IMR-90 (cell line): Measurements from ENCODE around the gene IL3RA. TPM values are rescaled to one million over a fixed set of nuclear protein-coding genes. Genes with fewer than 3 reads are reported as not detected.

Experiments
- ATAC-seq: fragments of 200-7000 bp; cut with Tn5 transposase; 2 replicates; pipeline ENCODE4 v1.9.1; 2020; ENCODE audit warnings: low read depth, mild to moderate bottlenecking, moderate library complexity
- BruUV-seq: library from RNA; stranded (reverse); fragments of 400-500 nt; replicated peaks from 2 replicates; lab custom pipeline; 2021; lab: Mats Ljungman, UMichigan
- CTCF ChIA-PET: fragments of 300-600 bp; formaldehyde crosslinking; extraction: SDS; loops from one replicate; lab custom pipeline; 2021; ENCODE audit warnings: antibody characterized with exemption; lab: Yijun Ruan, JAX
- POLR2A ChIA-PET: fragments of 300-600 bp; sonication (Branson Sonifier 250); formaldehyde crosslinking; loops from one replicate; lab custom pipeline; 2022; ENCODE audit warnings: antibody characterized with exemption; ENCODE audit not compliant: unreplicated experiment; lab: Charles Lee
- DNase-seq: peaks from one replicate; pipeline ENCODE4 v3.0.0; 2013
- H2AFZ ChIP-seq: replicated peaks from 2 replicates; pipeline ENCODE3; 2013; ENCODE audit warnings: low read length, mild to moderate bottlenecking; ENCODE audit not compliant: poor library complexity
- H2AK5ac ChIP-seq: 2 replicates; pipeline ENCODE4 v1.6.1; 2013; ENCODE audit warnings: low read depth, low read length, inconsistent platforms
- H2AK9ac ChIP-seq: replicated peaks from 2 replicates; pipeline ENCODE3; 2013; ENCODE audit warnings: mild to moderate bottlenecking, low read depth, low read length, moderate library complexity; ENCODE audit not compliant: poor library complexity
- H2BK120ac ChIP-seq: 2 replicates; pipeline ENCODE4 v1.6.1; 2013; ENCODE audit warnings: low read depth, low read length, inconsistent platforms
- H2BK15ac ChIP-seq: 3 replicates; pipeline ENCODE4 v1.6.1; 2013; ENCODE audit warnings: low read depth, low read length, inconsistent platforms
- H2BK20ac ChIP-seq: 2 replicates; pipeline ENCODE4 v1.6.1; 2013; ENCODE audit warnings: low read depth, mild to moderate bottlenecking, inconsistent platforms, low read length, moderate library complexity
- H2BK5ac ChIP-seq: 2 replicates; pipeline ENCODE4 v1.6.1; 2013; ENCODE audit warnings: mild to moderate bottlenecking, low read depth, low read length, inconsistent platforms; ENCODE audit not compliant: poor library complexity, severe bottlenecking
- H3K14ac ChIP-seq: replicated peaks from 2 replicates; pipeline ENCODE4 v1.6.1; 2013; ENCODE audit warnings: low read depth, low read length, inconsistent platforms
- H3K18ac ChIP-seq: 2 replicates; pipeline ENCODE4 v1.6.1; 2013; ENCODE audit warnings: low read depth, low read length, control low read depth
- H3K23ac ChIP-seq: 2 replicates; pipeline ENCODE4 v1.6.1; 2013; ENCODE audit warnings: low read depth, low read length, inconsistent platforms
- H3K27ac ChIP-seq: 2 replicates; pipeline ENCODE4 v1.5.1; 2013; ENCODE audit warnings: mild to moderate bottlenecking, control low read depth, low read length; ENCODE audit not compliant: insufficient read depth
- H3K27me3 ChIP-seq: 2 replicates; pipeline ENCODE4 v1.6.1; 2013; ENCODE audit warnings: low read length; ENCODE audit not compliant: control insufficient read depth, insufficient read depth
- H3K36me3 ChIP-seq: 2 replicates; pipeline ENCODE4 v1.6.1; 2013; ENCODE audit warnings: low read length, mixed read lengths; ENCODE audit not compliant: control insufficient read depth, insufficient read depth
- H3K4ac ChIP-seq: 2 replicates; pipeline ENCODE4 v1.6.1; 2013; ENCODE audit warnings: low read depth, low read length, inconsistent platforms
- H3K4me1 ChIP-seq: 2 replicates; pipeline ENCODE4 v1.6.1; 2013; ENCODE audit warnings: low read length, mixed read lengths; ENCODE audit not compliant: control insufficient read depth, insufficient read depth
- H3K4me2 ChIP-seq: 2 replicates; pipeline ENCODE4 v1.6.1; 2013; ENCODE audit warnings: low read depth, mild to moderate bottlenecking, control low read depth, low read length, moderate library complexity
- H3K4me3 ChIP-seq: 2 replicates; pipeline ENCODE4 v1.5.1; 2013; ENCODE audit warnings: low read depth, mild to moderate bottlenecking, control low read depth, low read length, moderate library complexity; ENCODE audit not compliant: insufficient read depth
- H3K56ac ChIP-seq: 2 replicates; pipeline ENCODE4 v1.6.1; 2013; ENCODE audit warnings: low read length, inconsistent platforms; ENCODE audit not compliant: insufficient read depth; ENCODE audit errors: extremely low read depth
- H3K79me1 ChIP-seq, 2 experiments: 2 replicates each; pipeline ENCODE4 v1.6.1; 2013; ENCODE audit warnings: low read length in 2 of 2, inconsistent platforms in 1 of 2, low read depth in 1 of 2
- H3K9ac ChIP-seq: 2 replicates; pipeline ENCODE4 v1.6.1; 2013; ENCODE audit warnings: low read depth, low read length, control low read depth
- H3K9me1 ChIP-seq: 2 replicates; pipeline ENCODE4 v1.6.1; 2013; ENCODE audit warnings: low read length, inconsistent platforms; ENCODE audit not compliant: insufficient read depth
- H3K9me3 ChIP-seq: 2 replicates; pipeline ENCODE4 v1.6.1; 2013; ENCODE audit warnings: low read length; ENCODE audit not compliant: control insufficient read depth, insufficient read depth
- H4K20me1 ChIP-seq: 2 replicates; pipeline ENCODE4 v1.6.1; 2013; ENCODE audit warnings: low read length, inconsistent platforms; ENCODE audit not compliant: insufficient read depth
- H4K5ac ChIP-seq: 2 replicates; pipeline ENCODE4 v1.6.1; 2013; ENCODE audit warnings: mild to moderate bottlenecking, low read depth, low read length, control low read depth
- H4K8ac ChIP-seq, 2 experiments: 2 replicates each; pipeline ENCODE4 v1.6.1; 2013; ENCODE audit warnings: low read depth in 2 of 2, low read length in 2 of 2, control low read depth in 1 of 2, inconsistent platforms in 1 of 2
- H4K91ac ChIP-seq: 2 replicates; pipeline ENCODE4 v1.6.1; 2013; ENCODE audit warnings: low read depth, low read length, inconsistent platforms; ENCODE audit not compliant: insufficient read depth
- BHLHE40 ChIP-seq: fragments of 150-350 bp; IDR thresholded peaks from 2 replicates; pipeline ENCODE4 v1.6.1; 2016; ENCODE audit warnings: mild to moderate bottlenecking, low read depth, low read length
- CEBPB ChIP-seq: IDR thresholded peaks from 2 replicates; pipeline ENCODE4 v1.6.1; 2012; ENCODE audit warnings: low read depth, low read length, improper control_type of control experiment
- CHD1 ChIP-seq: IDR thresholded peaks from 2 replicates; pipeline ENCODE4 v1.6.1; 2012; ENCODE audit warnings: low read depth, low read length, improper control_type of control experiment
- CTCF ChIP-seq: conservative IDR thresholded peaks from 2 replicates; pipeline ENCODE4 v1.5.1; 2012; ENCODE audit warnings: mild to moderate bottlenecking, low read depth, low read length, improper control_type of control experiment
- FOS ChIP-seq: fragments of 150-350 bp; IDR thresholded peaks from 2 replicates; pipeline ENCODE4 v1.6.1; 2016; ENCODE audit warnings: low read depth, low read length
- MAFK ChIP-seq: IDR thresholded peaks from 2 replicates; pipeline ENCODE4 v1.6.1; 2012; ENCODE audit warnings: low read depth, low read length, improper control_type of control experiment
- MXI1 ChIP-seq: IDR thresholded peaks from 2 replicates; pipeline ENCODE4 v1.6.1; 2012; ENCODE audit warnings: low read depth, mild to moderate bottlenecking, low read length, moderate library complexity, borderline replicate concordance
- NFE2L2 ChIP-seq: fragments of 150-350 bp; IDR thresholded peaks from 2 replicates; pipeline ENCODE4 v1.6.1; 2016; ENCODE audit warnings: low read depth, mild to moderate bottlenecking, low read length
- POLR2A ChIP-seq: IDR thresholded peaks from 2 replicates; pipeline ENCODE4 v1.6.1; 2012; ENCODE audit warnings: mild to moderate bottlenecking, low read depth, low read length
- RCOR1 ChIP-seq: IDR thresholded peaks from 2 replicates; pipeline ENCODE4 v1.6.1; 2012; ENCODE audit warnings: mild to moderate bottlenecking, low read length, improper control_type of control experiment; ENCODE audit not compliant: insufficient replicate concordance
- SMC3 ChIP-seq: fragments of 150-350 bp; IDR thresholded peaks from 2 replicates; pipeline ENCODE4 v1.6.1; 2016; ENCODE audit warnings: low read depth, mild to moderate bottlenecking, antibody characterized with exemption, low read length, moderate library complexity
- USF2 ChIP-seq: fragments of 150-350 bp; IDR thresholded peaks from 2 replicates; pipeline ENCODE4 v1.6.1; 2017; ENCODE audit warnings: mild to moderate bottlenecking, antibody characterized with exemption, low read length, low read depth
- WGBS, 2 experiments: methylation state at CpG; one replicate each; pipeline versions ENCODE4 v1.1.5 to v1.1.7; 2013; ENCODE audit warnings: missing lambda C conversion rate in 2 of 2; ENCODE audit not compliant: insufficient read length in 1 of 2; ENCODE audit errors: extremely low coverage in 2 of 2; 5-methylcytosine and 5-hydroxymethylcytosine counted together
- dilution Hi-C: fragments of 300-500 bp; cut with HindIII; formaldehyde crosslinking; loops from one replicate; pipeline ENCODE4 v1.14.3; 2018; ENCODE audit warnings: low sequenced_read_pairs; ENCODE audit not compliant: unreplicated experiment
- in situ Hi-C: fragments of 300-500 bp; cut with MboI; formaldehyde crosslinking; loops from 3 replicates; pipeline ENCODE4 v1.14.3; 2019; ENCODE audit warnings: low sequenced_read_pairs, inconsistent platforms, mixed read lengths
- intact Hi-C: fragments of 100-400 bp; cut with micrococcal nuclease; formaldehyde crosslinking; loops from 2 replicates; pipeline ENCODE4 v1.10.0; 2022
- polyA plus RNA-seq, 3 experiments: library from polyadenylated mRNA; depleted of rRNA; stranded (reverse); fragments of >200 nt; gene quantifications; 2 replicates each; pipeline ENCODE4 v1.2.3, GENCODE V29; 2012; ENCODE audit warnings: low replicate concordance in 1 of 3
- total RNA-seq: library from RNA; depleted of rRNA; stranded (reverse); fragments of >200 nt; gene quantifications from 2 replicates; pipeline ENCODE4 v1.2.3, GENCODE V29; 2012

Gene IL3RA
- total and polyA plus RNA-seq, 2 of the 4 experiments (the other 2 are of a cell fraction): not detected

GRCh38 chrX:1391370-1391706, 54.8 kb downstream of the IL3RA start:
- Histone ChIP-seq H3K27ac (peak overlapping the region; percentile 67), H3K4ac (peak overlapping the region; percentile 79), H4K91ac (peak overlapping the region; percentile 42; the same call in 1 of the 2 replicates), H3K36me3 (peaks cover 42% of the 10 kb centered on the region), H3K14ac (peak overlapping the region; percentile 84; the same call in 1 of the 2 replicates), H4K20me1 (peaks cover 55% of the 10 kb centered on the region), H3K79me1 (peaks cover 9 to 53% of the 10 kb centered on the region in 2 experiments; a peak in 3 of 4 replicates), H3K9me1 (peaks cover 6% of the 10 kb centered on the region; the same call in 1 of the 2 replicates), H3K9me3 (no peaks in the 10 kb centered on the region), H3K9ac (peak overlapping the region; percentile 88), H2BK15ac (no peak overlapping the region), H3K4me1 (no peaks in the 10 kb centered on the region; the same call in 1 of the 2 replicates), H3K27me3 (no peaks in the 10 kb centered on the region), H3K56ac (peak overlapping the region; percentile 22; the same call in 1 of the 2 replicates), H2AFZ (peak overlapping the region; percentile 95), H3K4me2 (peak overlapping the region; percentile 82), H2BK20ac (no peak overlapping the region), H2AK9ac (peak overlapping the region; percentile 100), H2AK5ac (0 out of 2 replicates have a peak overlapping the region, but pooled peaks have one; percentile 60), H2BK5ac (peak overlapping the region; percentile 23), H3K4me3 (peak overlapping the region; percentile 94), H2BK120ac (no peak overlapping the region), H4K5ac (no peak overlapping the region), H4K8ac (peak overlapping the region in 1 of 2 experiments; percentile 45; a peak in 3 of 4 replicates), H3K23ac (0 out of 2 replicates have a peak overlapping the region, but pooled peaks have one; percentile 56), H3K18ac (no peak overlapping the region)
- ChIA-PET POLR2A (no interaction called here), CTCF (no interaction called here)
- in situ Hi-C loops (no loop called here), dilution Hi-C loops (no loop called here), intact Hi-C loops (loop anchor here (10.0 kb wide), 1 partner anchor 53 kb away; no protein-coding TSS in a partner anchor)
- 0% methylated on average over 17 of the region's 19 CpGs; no CpG with 5 or more reads in 1 of the 2 experiments for WGBS, 2 experiments
- DNase-seq: no peak
- BruUV-seq: no TSS peak
- ATAC-seq: no peak; the same call in 1 of the 2 replicates
- TF ChIP-seq CEBPB (no peak), USF2 (no peak), RCOR1 (no peak), NFE2L2 (no peak), MAFK (no peak), CHD1 (no peak), MXI1 (no peak), POLR2A (no peak), CTCF (no peak), SMC3 (no peak), BHLHE40 (no peak), FOS (no peak)
